NT2/D1 (cell line): ENCODE results near the gene POLR2E.

ENCODE experiments used
- SUZ12 ChIP-seq: IDR thresholded peaks from 2 replicates; pipeline ENCODE4 v1.6.1; 2011; ENCODE audit not compliant: insufficient read length, insufficient read depth; ENCODE audit errors: extremely low read depth
- YY1 ChIP-seq: IDR thresholded peaks from 2 replicates; pipeline ENCODE4 v1.6.1; 2011; ENCODE audit not compliant: insufficient read length, insufficient read depth

- TF ChIP-seq SUZ12 (no peak), YY1 (no peak)
Observed at GRCh38 chr19:1128106-1128505, 32.9 kb upstream of the POLR2E start.
